Nephron (organoid): ENCODE data around the gene PARVB.
A peak's percentile ranks its signal among the peaks of the same experiment; 100 is the strongest.

Source experiments
- H3K27ac Mint-ChIP-seq, 3 experiments: 2 replicates each; pipeline ENCODE4 v1.8.0; 2020; ENCODE audit warnings: mixed read lengths in 3 of 3, mild to moderate bottlenecking in 2 of 3, moderate library complexity in 1 of 3
- H3K27me3 Mint-ChIP-seq: 2 replicates; pipeline ENCODE4 v1.8.0; 2021; ENCODE audit warnings: low read depth, mild to moderate bottlenecking, moderate library complexity, mixed read lengths
- H3K36me3 Mint-ChIP-seq: 2 replicates; pipeline ENCODE4 v1.8.0; 2020; ENCODE audit warnings: low read depth, mixed read lengths
- H3K4me1 Mint-ChIP-seq: 2 replicates; pipeline ENCODE4 v1.8.0; 2020; ENCODE audit warnings: mixed read lengths
- H3K4me3 Mint-ChIP-seq, 3 experiments: 2 replicates each; pipeline ENCODE4 v1.8.0; 2020; ENCODE audit warnings: mild to moderate bottlenecking in 3 of 3, mixed read lengths in 3 of 3, moderate library complexity in 2 of 3
- H3K9me3 Mint-ChIP-seq: 2 replicates; pipeline ENCODE4 v1.8.0; 2020; ENCODE audit warnings: mixed read lengths
- CTCF ChIP-seq, 3 experiments: fragments of 200-600 bp; sonication (generic); IDR thresholded peaks; one replicate each; pipeline ENCODE4 v1.5.0; 2021; ENCODE audit warnings: antibody characterized with exemption in 3 of 3; ENCODE audit not compliant: unreplicated experiment in 3 of 3

PARVB gene

GRCh38 chr22:44202261-44202789, 178.2 kb downstream of the PARVB start:
- no peaks in the 10 kb centered on the region for H3K9me3 Mint-ChIP-seq
- no peak overlapping the region for H3K4me3 Mint-ChIP-seq
- H3K27me3 Mint-ChIP-seq: peaks cover 34% of the 10 kb centered on the region
- no peak for TF ChIP-seq CTCF (IDR thresholded peaks at IDR 0.05; ENCODE audit: unreplicated experiment in 3 of 3)
- H3K27ac Mint-ChIP-seq: peak overlapping the region in 1 of 3 experiments; percentile 15
- H3K4me1 Mint-ChIP-seq: peaks cover 12% of the 10 kb centered on the region
- no peaks in the 10 kb centered on the region for H3K36me3 Mint-ChIP-seq

- TF ChIP-seq CTCF (IDR thresholded peaks at IDR 0.05; ENCODE audit: unreplicated experiment in 3 of 3): no peak
Observed at GRCh38 chr22:44203203-44203602, 179.1 kb downstream of the PARVB start.

GRCh38 chr22:44204739-44205515, 180.8 kb downstream of the PARVB start:
- Mint-ChIP-seq H3K27me3 (peaks cover 18% of the 10 kb centered on the region), H3K4me3 (no peak overlapping the region), H3K27ac (no peak overlapping the region), H3K36me3 (peaks cover 3% of the 10 kb centered on the region), H3K4me1 (peaks cover 12% of the 10 kb centered on the region), H3K9me3 (peaks cover 11% of the 10 kb centered on the region)
- TF ChIP-seq CTCF (IDR thresholded peaks at IDR 0.05; ENCODE audit: unreplicated experiment in 3 of 3): no peak

More at GRCh38 chr22:44203203-44203602, 179.1 kb downstream of the PARVB start:
- H3K27me3 Mint-ChIP-seq: peaks cover 27% of the 10 kb centered on the region
- peaks cover 12% of the 10 kb centered on the region for H3K4me1 Mint-ChIP-seq
- no peak overlapping the region for H3K4me3 Mint-ChIP-seq
- no peaks in the 10 kb centered on the region for H3K9me3 Mint-ChIP-seq
- no peaks in the 10 kb centered on the region for H3K36me3 Mint-ChIP-seq
- H3K27ac Mint-ChIP-seq: peak overlapping the region in 1 of 3 experiments; percentile 5

- TF ChIP-seq CTCF (IDR thresholded peaks at IDR 0.05; ENCODE audit: unreplicated experiment in 3 of 3): no peak
- no peak overlapping the region for H3K27ac Mint-ChIP-seq
- H3K9me3 Mint-ChIP-seq: peaks cover 14% of the 10 kb centered on the region
- H3K27me3 Mint-ChIP-seq: peaks cover 20% of the 10 kb centered on the region
- H3K4me3 Mint-ChIP-seq: no peak overlapping the region
- H3K4me1 Mint-ChIP-seq: peaks cover 12% of the 10 kb centered on the region
- H3K36me3 Mint-ChIP-seq: peaks cover 3% of the 10 kb centered on the region
Observed at GRCh38 chr22:44205516-44206329, 181.6 kb downstream of the PARVB start.

- H3K27me3 Mint-ChIP-seq: peaks cover 25% of the 10 kb centered on the region
- TF ChIP-seq CTCF (IDR thresholded peaks at IDR 0.05; ENCODE audit: unreplicated experiment in 3 of 3): no peak
- H3K36me3 Mint-ChIP-seq: peaks cover 3% of the 10 kb centered on the region
- peaks cover 17% of the 10 kb centered on the region for H3K4me1 Mint-ChIP-seq
- no peak overlapping the region for H3K27ac Mint-ChIP-seq
- peaks cover 19% of the 10 kb centered on the region for H3K9me3 Mint-ChIP-seq
- no peak overlapping the region for H3K4me3 Mint-ChIP-seq
Observed at GRCh38 chr22:44206330-44206645, 182.2 kb downstream of the PARVB start.
